Neural cell (in vitro differentiated cells): ENCODE results near the gene EPHA6. TPM values are rescaled to one million over a fixed set of nuclear protein-coding genes. Genes with fewer than 3 reads are reported as not detected.

ENCODE experiments used
- H2AFZ ChIP-seq: fragments of 200-600, 300-800 bp; sonication (generic), shearing (Covaris generic); 2 replicates; pipeline ENCODE4 v1.6.0; 2014; ENCODE audit warnings: low read depth, mild to moderate bottlenecking, antibody characterized with exemption, low read length, moderate library complexity
- H3F3A ChIP-seq: fragments of 200-600 bp; shearing (Covaris generic); 2 replicates; pipeline ENCODE4 v1.6.1; 2016; ENCODE audit warnings: mild to moderate bottlenecking, moderate library complexity, mixed read lengths, antibody characterized with exemption, low read length; ENCODE audit not compliant: insufficient read depth, poor library complexity, severe bottlenecking
- H3K27ac ChIP-seq: fragments of 200-600, 300-800 bp; sonication (generic), shearing (Covaris generic); 2 replicates; pipeline ENCODE4 v1.5.1; 2014; ENCODE audit warnings: mild to moderate bottlenecking, low read length, moderate library complexity
- H3K27me3 ChIP-seq: fragments of 300-800, 200-600 bp; sonication (generic), shearing (Covaris generic); 2 replicates; pipeline ENCODE4 v1.6.0; 2014; ENCODE audit warnings: mild to moderate bottlenecking, low read depth, low read length, moderate library complexity; ENCODE audit not compliant: insufficient read depth
- H3K36me3 ChIP-seq: fragments of 300-800, 200-600 bp; sonication (generic), shearing (Covaris generic); 2 replicates; pipeline ENCODE4 v1.5.1; 2014; ENCODE audit warnings: mild to moderate bottlenecking, antibody characterized with exemption, low read length, moderate library complexity; ENCODE audit not compliant: insufficient read depth
- H3K4me2 ChIP-seq: fragments of 300-800, 200-600 bp; sonication (generic), shearing (Covaris generic); 2 replicates; pipeline ENCODE4 v1.6.0; 2014; ENCODE audit warnings: mild to moderate bottlenecking, low read length
- H3K4me3 ChIP-seq: fragments of 300-800, 200-600 bp; sonication (generic), shearing (Covaris generic); 2 replicates; pipeline ENCODE4 v1.5.1; 2014; ENCODE audit warnings: mild to moderate bottlenecking, low read length, moderate library complexity
- H3K79me2 ChIP-seq: fragments of 200-600 bp; shearing (Covaris generic); replicated peaks from 2 replicates; pipeline ENCODE4 v1.6.0; 2014; ENCODE audit warnings: mild to moderate bottlenecking, low read length, moderate library complexity; ENCODE audit not compliant: insufficient read depth
- H3K9ac ChIP-seq: fragments of 300-800, 200-600 bp; sonication (generic), shearing (Covaris generic); 2 replicates; pipeline ENCODE4 v1.6.1; 2016; ENCODE audit warnings: mild to moderate bottlenecking, low read length, mixed read lengths
- H3K9me2 ChIP-seq: fragments of 200-600 bp; shearing (Covaris generic); 2 replicates; pipeline ENCODE4 v1.6.1; 2016; ENCODE audit warnings: mild to moderate bottlenecking, low read length, mixed read lengths; ENCODE audit not compliant: insufficient read depth
- H3K9me3 ChIP-seq: fragments of 200-600, 300-800 bp; sonication (generic), shearing (Covaris generic); 2 replicates; pipeline ENCODE4 v1.6.1; 2016; ENCODE audit warnings: mild to moderate bottlenecking, mixed run types, low read length, moderate library complexity, mixed read lengths
- H4K20me1 ChIP-seq: fragments of 200-600 bp; shearing (Covaris generic); 2 replicates; pipeline ENCODE4 v1.6.1; 2016; ENCODE audit warnings: mild to moderate bottlenecking, mixed run types; ENCODE audit not compliant: insufficient read depth
- EP300 ChIP-seq: fragments of 450-650 bp; conservative IDR thresholded peaks from 2 replicates; pipeline ENCODE4 v1.6.1; 2014; ENCODE audit warnings: antibody characterized with exemption, mild to moderate bottlenecking, moderate library complexity; ENCODE audit not compliant: poor library complexity, severe bottlenecking
- EZH2 ChIP-seq: fragments of 200-600, 300-800 bp; shearing (Covaris generic), sonication (generic); IDR thresholded peaks from 2 replicates; pipeline ENCODE4 v1.6.1; 2014; ENCODE audit warnings: antibody characterized with exemption, low read length, borderline replicate concordance, mild to moderate bottlenecking; ENCODE audit not compliant: insufficient read depth, poor library complexity, severe bottlenecking
- MXI1 ChIP-seq: fragments of 450-650 bp; conservative IDR thresholded peaks from 2 replicates; pipeline ENCODE4 v1.6.1; 2014; ENCODE audit warnings: antibody characterized with exemption, mild to moderate bottlenecking; ENCODE audit not compliant: poor library complexity, severe bottlenecking
- POLR2AphosphoS5 ChIP-seq: IDR thresholded peaks from 2 replicates; pipeline ENCODE4 v1.6.1; 2012
- RAD21 ChIP-seq: fragments of 450-650 bp; conservative IDR thresholded peaks from 2 replicates; pipeline ENCODE4 v1.6.1; 2014; ENCODE audit warnings: antibody characterized with exemption, mild to moderate bottlenecking, moderate library complexity
- SMC3 ChIP-seq: fragments of 450-650 bp; conservative IDR thresholded peaks from 2 replicates; pipeline ENCODE4 v1.6.1; 2014; ENCODE audit warnings: antibody characterized with exemption, mild to moderate bottlenecking, moderate library complexity; ENCODE audit not compliant: poor library complexity
- TAF1 ChIP-seq: IDR thresholded peaks from 2 replicates; pipeline ENCODE4 v1.6.1; 2012; ENCODE audit warnings: low read depth
- polyA plus RNA-seq: library from polyadenylated mRNA; depleted of rRNA; stranded (reverse); fragments of >200 nt; gene quantifications from 2 replicates; pipeline ENCODE4 v1.2.3, GENCODE V29; 2014
- TF ChIP-seq, protein P1 (sequence below): IDR thresholded peaks from 2 replicates; pipeline ENCODE4 v1.6.1; 2012; ENCODE audit warnings: borderline replicate concordance
- TF ChIP-seq, protein P2 (sequence below): fragments of 450-650 bp; IDR thresholded peaks from 2 replicates; pipeline ENCODE4 v1.5.1; 2014; ENCODE audit warnings: antibody characterized with exemption, mild to moderate bottlenecking, moderate library complexity; ENCODE audit not compliant: poor library complexity, severe bottlenecking

Gene EPHA6
- polyA plus RNA-seq, 1 donor from 2014 or later, result 0.56 TPM

DNA sequence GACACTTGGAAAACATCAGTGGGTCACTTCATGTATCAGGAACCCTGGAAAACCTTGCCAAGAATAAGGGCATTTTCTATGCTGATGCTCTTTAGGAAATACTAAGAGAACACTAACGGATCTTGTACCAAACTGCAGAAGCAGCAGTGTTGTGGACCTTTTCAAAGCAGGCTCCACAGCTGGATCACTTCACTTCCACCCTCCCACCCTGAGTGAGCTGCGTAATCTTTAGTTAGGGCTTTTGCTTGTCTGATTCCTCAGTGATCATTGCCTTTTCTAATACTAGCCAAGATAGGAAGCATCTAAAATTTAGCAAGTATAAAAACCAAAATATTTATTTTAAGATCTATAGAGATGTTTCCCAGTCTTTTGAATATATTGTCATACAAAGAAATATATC is 229.0 kb downstream of the EPHA6 start:
- Histone ChIP-seq H3K9me2 (no peaks in the 10 kb centered on the region), H3K9ac (no peak overlapping the region), H3F3A (no peaks in the 10 kb centered on the region), H4K20me1 (no peaks in the 10 kb centered on the region), H3K79me2 (no peaks in the 10 kb centered on the region), H3K4me2 (no peak overlapping the region), H3K4me3 (no peak overlapping the region), H3K9me3 (no peaks in the 10 kb centered on the region), H2AFZ (no peak overlapping the region), H3K27me3 (no peaks in the 10 kb centered on the region), H3K27ac (no peak overlapping the region), H3K36me3 (no peaks in the 10 kb centered on the region)
- TF ChIP-seq EP300 (no peak), SMC3 (no peak), TAF1 (no peak), RAD21 (no peak), POLR2AphosphoS5 (no peak), EZH2 (no peak), MXI1 (no peak)
- TF ChIP-seq, protein P1, sequence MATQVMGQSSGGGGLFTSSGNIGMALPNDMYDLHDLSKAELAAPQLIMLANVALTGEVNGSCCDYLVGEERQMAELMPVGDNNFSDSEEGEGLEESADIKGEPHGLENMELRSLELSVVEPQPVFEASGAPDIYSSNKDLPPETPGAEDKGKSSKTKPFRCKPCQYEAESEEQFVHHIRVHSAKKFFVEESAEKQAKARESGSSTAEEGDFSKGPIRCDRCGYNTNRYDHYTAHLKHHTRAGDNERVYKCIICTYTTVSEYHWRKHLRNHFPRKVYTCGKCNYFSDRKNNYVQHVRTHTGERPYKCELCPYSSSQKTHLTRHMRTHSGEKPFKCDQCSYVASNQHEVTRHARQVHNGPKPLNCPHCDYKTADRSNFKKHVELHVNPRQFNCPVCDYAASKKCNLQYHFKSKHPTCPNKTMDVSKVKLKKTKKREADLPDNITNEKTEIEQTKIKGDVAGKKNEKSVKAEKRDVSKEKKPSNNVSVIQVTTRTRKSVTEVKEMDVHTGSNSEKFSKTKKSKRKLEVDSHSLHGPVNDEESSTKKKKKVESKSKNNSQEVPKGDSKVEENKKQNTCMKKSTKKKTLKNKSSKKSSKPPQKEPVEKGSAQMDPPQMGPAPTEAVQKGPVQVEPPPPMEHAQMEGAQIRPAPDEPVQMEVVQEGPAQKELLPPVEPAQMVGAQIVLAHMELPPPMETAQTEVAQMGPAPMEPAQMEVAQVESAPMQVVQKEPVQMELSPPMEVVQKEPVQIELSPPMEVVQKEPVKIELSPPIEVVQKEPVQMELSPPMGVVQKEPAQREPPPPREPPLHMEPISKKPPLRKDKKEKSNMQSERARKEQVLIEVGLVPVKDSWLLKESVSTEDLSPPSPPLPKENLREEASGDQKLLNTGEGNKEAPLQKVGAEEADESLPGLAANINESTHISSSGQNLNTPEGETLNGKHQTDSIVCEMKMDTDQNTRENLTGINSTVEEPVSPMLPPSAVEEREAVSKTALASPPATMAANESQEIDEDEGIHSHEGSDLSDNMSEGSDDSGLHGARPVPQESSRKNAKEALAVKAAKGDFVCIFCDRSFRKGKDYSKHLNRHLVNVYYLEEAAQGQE, result no peak
- TF ChIP-seq, protein P2, sequence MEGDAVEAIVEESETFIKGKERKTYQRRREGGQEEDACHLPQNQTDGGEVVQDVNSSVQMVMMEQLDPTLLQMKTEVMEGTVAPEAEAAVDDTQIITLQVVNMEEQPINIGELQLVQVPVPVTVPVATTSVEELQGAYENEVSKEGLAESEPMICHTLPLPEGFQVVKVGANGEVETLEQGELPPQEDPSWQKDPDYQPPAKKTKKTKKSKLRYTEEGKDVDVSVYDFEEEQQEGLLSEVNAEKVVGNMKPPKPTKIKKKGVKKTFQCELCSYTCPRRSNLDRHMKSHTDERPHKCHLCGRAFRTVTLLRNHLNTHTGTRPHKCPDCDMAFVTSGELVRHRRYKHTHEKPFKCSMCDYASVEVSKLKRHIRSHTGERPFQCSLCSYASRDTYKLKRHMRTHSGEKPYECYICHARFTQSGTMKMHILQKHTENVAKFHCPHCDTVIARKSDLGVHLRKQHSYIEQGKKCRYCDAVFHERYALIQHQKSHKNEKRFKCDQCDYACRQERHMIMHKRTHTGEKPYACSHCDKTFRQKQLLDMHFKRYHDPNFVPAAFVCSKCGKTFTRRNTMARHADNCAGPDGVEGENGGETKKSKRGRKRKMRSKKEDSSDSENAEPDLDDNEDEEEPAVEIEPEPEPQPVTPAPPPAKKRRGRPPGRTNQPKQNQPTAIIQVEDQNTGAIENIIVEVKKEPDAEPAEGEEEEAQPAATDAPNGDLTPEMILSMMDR, result no peak

DNA sequence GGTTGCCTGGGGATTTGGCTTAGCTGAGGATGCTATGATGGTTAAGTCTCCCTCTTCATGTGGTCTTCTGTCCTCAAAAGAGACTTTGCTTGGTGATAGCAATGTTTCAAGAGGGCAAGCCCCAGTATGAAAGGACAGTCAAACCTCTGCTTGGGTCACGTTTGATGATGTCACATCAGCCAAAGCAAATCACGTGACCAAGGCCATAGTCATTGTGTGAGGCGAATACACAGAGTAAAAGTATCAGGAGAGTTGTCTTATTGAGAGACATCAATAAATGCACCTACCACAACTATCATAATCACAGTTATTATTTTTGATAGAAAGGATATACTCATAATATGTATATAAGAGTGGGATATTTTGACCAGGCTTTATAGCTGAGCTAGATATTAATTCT is 243.0 kb downstream of the EPHA6 start:
- no peak for TF ChIP-seq TAF1
- TF ChIP-seq SMC3, result no peak
- TF ChIP-seq EP300, result no peak
- TF ChIP-seq, protein P1, result no peak
- no peak overlapping the region for H3K27ac ChIP-seq
- H3K9me2 ChIP-seq, result no peaks in the 10 kb centered on the region
- H3K79me2 ChIP-seq, result no peaks in the 10 kb centered on the region
- H3K4me3 ChIP-seq, result no peak overlapping the region
- no peaks in the 10 kb centered on the region for H3F3A ChIP-seq
- no peak overlapping the region for H2AFZ ChIP-seq
- H3K9ac ChIP-seq, result no peak overlapping the region
- H3K27me3 ChIP-seq, result no peaks in the 10 kb centered on the region
- no peaks in the 10 kb centered on the region for H3K36me3 ChIP-seq
- H3K4me2 ChIP-seq, result no peak overlapping the region
- no peaks in the 10 kb centered on the region for H3K9me3 ChIP-seq
- no peaks in the 10 kb centered on the region for H4K20me1 ChIP-seq
